CD4-positive, alpha-beta T cell treated with Interleukin-17A for 4 hours (primary cell): ENCODE measurements around the gene KCNC3.
"Not testable (repeated sequence)": the region's sequence is repeated elsewhere in the genome, so short reads cannot be mapped to it uniquely, and the experiment has no call there.

Experiments used
- DNase-seq: peaks from one replicate; pipeline ENCODE4 v3.0.0-alpha.2; 2020; ENCODE audit warnings: mixed read lengths

The KCNC3 gene

DNA sequence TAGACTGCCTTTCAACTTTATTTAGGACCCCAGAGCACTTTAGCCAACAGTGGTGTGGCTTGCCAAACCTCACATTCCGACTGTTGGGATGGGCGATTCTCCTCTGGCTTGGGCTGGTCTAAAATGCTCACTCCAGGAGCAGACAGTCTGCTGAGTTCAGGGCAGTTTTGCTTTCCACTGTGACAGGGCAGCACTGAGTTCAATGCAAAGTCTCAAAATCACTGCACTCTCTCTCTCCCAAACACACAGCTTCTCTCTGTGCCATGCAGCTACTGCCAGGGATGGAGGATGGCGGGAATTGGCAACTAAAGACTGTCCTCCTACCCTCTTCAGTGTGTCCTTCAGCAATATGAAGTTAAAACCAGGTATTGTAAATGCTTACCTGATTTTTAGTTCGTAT lies 23.1 kb upstream of the KCNC3 start:
- no peak for DNase-seq

DNA sequence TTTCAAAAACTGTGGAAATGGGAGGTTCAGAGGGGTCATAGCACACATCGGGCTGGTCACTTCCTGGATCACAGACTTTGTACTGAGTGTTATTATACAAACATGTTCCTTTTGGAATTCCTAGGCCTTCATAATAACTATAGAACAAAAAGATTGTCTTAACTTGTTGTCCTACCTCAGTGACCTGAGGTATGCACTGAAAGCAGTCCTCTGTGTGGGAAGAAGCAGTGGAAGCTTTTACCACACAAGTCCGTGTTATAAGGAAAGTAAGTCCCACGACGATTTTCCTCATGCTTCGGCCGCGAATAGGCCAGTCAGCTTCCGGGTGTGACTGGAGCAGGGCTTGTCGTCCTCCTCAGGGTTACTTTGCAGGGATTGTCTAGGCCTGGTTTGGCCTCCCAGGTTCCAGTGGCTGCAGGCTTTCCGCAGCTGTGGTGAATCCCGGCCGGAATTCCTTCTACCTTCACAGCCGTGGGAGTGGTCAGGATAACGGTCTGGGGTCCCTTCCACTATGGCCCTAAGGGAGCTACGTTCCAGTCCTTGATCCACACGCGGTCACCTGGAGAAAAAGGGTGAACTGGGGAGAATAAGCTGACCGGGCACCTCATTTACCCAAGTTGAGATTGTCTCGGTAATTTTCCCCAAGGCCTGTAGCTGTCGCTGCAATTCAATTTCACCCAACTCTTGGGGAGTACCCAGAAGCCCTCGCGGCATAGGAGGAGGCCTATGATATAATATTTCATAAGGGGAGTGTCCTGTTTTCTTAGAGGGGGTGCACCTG lies 20.3 kb upstream of the KCNC3 start:
- DNase-seq, result no peak

DNA sequence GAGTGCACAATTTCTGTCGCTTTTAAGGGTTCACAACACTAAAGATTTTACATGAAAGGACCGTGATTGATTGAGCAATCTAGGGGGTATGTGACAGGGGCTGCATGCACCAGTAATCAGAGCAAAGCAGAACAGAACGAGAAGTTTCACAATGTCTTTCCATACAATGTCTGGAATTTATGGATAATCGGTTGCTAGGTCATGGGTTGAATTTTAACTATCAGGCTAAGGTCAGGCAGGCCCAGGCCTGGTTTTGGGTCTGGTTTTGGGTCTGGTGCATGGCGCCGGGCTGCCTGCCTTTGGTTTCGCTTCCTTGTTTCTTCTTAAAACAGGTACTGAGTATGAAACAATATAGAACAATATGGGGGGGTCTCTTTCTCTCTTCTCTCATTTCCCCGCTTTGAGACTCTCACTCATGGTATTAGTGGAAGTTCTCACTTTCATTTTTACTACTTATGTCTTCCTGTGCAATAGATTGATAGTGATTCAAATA lies 18.0 kb upstream of the KCNC3 start:
- not testable (repeated sequence) for DNase-seq

DNA sequence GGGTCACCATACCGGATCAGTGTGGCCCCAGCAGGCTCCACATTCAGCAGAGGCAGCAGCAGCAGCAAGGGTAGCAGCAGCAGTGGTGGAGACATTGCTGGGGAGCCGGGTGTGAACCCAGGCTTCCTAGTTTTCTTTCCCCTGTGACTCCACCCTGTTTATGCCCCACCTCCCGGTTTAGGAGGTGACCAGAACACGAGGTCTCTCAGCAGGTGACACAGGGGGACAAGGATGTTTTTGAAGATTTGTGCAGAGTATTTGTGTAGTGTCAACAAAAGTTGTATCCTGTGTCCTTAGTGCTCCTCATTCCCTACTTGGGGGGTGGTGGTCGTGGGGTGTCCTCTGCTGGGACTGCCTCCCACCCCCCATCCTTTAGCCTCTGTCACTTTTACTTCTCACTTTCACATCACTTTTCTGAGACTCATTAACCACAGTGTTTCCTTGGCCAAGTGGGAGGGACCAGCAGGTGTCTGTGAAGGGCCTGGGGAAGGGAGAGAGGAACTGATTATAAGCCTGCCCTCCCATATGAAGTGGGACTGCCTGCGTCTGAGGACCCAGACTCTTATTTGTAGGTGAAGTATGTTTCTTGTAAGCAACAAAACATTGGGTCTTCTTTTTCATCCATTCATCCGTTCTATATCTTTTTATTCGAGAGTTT lies 15.6 kb upstream of the KCNC3 start:
- no peak for DNase-seq

DNA sequence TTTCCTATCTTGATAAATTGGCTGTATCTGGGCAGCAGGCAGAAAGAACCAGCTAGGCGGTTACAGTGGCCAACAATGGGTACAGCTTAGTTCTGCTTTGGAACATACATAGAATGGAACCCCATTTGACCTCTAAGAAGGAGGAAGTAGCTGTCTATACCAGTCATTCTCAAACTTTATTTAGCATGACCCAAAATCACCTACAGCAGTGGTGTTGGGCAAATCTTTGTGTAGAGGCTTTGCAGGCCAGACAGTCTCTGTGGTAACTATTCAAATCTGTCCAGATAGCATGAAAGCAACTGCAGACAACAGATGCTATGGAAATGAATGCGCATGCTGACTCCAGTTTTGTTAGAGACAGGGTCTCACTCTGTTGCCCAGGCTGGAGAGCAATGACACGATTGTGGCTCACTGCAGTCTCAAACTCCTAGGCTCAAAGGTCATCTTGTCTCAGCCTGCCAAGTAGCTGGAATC lies 12.0 kb upstream of the KCNC3 start:
- no peak for DNase-seq

DNA sequence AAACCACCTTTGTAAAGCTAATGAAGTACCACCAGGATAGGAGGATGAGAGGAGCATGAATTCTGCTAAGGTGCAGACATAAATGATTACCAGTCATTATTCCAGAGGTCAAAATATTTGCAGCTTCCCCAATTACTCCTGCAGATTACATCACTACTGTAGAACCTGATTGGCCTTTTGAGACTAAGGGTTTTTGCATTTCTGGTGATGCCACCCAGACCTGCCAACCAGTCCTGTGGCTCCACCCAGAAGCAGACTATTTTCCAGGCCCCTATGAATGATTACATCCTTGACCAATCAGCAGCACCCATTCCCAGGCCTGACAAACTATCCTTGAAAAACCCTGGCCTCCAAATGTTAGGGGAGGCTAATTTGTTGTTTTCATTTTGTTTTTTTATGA lies 11.2 kb upstream of the KCNC3 start:
- DNase-seq, result no peak

DNA sequence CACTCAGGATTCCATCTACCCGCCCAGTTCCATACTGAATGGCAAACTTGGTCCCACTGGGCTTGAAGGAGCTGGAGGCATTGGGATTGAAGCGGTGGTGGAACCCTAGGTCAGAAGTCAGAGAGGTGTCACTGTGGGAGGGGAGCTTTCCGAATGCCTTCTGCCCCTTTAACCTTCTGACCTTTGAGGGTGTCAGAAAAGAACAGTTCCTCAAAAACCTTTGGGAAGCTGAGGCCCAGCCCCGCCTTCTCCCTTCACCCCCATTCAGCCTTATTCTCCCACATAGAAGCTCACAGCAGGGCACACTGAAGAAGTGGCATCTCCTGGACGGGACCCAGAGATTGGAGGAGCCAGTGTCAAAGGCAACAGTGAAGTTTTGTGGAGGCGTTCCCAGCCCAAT lies 7.9 kb upstream of the KCNC3 start:
- not testable (repeated sequence) for DNase-seq

DNA sequence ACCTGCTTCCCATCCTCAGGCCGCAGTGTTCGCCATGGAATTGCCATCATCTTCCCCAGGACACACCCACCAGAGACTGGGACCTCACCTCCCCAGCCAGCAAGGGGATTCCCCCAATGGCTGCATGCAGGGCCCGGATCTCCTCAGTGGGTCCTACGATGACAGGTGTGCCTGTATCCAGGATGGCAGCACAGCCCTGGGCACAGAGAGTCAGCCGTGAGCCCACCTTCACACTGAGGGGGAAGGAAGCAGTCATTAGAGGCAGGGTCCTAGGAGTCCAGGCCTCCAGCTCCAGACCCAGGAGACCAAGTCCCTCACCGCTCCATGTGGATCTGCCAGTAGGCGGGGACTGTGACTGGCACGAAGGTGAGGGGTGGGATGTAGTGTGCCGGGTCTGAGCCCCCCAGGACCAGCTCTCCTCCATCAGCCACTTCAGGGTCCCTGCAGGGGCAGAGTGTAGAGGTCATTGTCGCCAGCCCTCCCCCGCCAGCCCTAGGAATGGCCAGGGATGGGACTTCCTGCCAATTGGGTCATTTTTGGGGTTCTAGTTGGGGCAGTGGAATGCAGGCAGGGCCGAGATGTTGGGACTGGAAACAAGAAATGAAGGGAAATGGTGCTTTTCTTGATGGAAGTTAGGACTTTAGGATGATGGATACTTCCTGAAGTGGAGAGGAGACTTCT lies 5.7 kb upstream of the KCNC3 start:
- DNase-seq, result no peak

DNA sequence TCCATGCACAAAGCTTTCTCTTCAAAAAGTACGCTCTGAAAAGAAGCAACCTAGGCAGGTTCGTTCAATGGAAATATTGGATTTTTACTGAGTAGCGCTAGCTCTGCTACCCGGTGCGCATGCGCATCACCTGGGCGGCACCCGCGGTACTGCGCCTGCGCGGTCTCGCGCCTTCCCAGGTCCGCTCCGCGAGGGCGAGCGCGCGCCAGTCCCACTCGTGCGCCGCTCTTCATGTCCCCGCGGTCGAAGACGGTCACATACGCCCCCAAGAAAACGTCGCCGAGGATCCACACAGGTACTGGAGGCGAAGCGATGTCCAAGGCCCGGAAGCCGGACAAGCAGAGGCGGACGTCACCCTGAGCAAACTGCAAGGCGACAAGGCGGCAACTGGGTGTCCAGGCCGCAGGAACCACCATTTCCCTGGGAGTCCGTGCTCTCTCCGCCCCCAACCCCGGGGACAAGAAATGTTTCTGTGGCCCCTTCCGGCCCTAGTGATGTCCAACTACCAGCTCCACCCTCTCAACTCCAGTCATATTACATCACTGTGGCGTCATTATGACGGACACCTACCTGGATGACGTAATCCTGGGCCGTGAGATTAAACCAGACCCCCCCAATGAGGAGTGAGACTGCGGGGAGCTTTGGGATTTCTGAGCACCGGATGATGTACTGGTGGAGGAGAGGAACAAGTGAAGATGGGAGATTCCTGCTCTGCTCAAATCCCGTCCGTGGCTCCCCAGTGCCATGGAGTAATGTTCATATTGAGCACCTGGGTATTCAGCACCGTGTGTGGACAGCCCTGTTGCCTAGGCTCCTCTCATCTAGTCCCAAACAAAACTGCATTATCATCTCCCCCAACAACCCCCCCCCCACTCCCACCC lies 4.8 kb upstream of the KCNC3 start:
- peak; percentile 86 for DNase-seq

DNA sequence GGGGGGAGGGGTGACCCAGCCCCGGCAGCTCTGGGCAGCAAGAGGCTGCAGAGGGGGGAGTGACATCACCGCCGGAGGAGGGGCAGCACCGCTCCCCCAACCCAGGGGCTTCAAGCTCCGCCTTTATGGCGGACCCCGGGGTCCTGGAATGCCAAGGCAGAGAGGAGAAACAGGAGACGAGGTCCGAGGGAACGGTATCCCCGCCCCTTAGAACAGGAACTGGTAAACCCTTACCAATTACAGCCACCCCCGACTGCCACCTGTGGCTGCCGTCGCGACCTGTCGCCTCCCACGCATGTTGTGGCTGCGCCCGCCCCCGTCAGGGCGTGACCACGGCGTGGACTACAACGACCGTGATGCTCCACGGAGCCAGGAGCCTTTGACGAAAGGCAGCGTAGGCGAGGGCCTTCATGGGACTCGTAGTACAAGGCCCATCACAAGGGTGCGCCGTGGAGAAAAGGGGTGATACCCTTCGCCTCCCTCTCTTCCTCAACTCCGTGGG lies 4.1 kb upstream of the KCNC3 start:
- DNase-seq, result peak; percentile 87

DNA sequence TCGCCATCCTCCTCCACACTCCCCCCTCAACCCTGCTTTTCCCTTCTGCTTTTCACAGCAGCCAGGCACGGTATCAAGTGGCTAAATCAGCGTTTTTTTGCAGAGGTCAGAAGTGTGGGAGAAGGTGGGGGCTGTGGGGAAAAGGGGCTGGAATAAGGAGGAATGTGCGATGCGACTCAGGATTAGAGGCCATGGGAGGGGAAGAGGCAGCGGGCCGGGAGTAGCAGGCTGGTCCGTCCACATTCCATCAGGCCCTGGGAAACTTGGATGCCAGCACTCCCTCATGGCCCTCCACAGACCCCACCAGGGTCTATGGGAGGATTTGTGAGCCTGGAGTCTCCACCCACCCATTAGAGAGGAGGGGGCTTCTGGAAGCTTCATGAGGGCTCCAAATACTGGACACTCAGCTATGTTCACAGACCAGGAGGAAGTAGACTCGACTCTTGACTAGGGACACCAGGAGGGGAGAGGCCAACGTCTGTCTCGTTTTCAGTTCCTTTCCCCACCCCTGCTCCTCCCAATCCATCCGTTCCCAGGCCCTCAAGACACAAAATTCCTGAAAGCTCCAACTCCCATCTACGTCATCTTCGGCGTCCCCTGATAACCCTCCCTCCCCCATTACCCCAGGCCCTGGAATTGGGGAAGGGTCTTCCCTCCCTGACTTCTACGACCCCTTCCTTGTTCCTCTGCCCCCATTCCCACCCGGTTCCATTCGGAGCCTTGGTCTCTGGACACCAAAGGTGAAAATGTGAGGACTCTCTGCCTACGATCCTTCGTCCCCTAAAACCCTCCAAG lies 3.3 kb upstream of the KCNC3 start:
- no peak for DNase-seq

DNA sequence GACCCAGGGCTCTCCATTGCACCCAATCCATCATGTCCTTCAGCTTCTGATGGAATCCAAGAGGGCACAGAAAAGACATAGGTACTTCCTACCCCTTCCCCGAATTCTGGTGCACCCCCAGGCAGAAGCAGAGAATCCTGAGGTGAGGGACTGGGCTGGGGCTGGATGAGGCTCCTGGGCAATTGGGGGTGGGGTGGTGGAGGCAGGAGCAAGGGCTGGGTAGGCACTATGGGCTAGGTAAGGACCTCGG lies 2.7 kb upstream of the KCNC3 start:
- no peak for DNase-seq

DNA sequence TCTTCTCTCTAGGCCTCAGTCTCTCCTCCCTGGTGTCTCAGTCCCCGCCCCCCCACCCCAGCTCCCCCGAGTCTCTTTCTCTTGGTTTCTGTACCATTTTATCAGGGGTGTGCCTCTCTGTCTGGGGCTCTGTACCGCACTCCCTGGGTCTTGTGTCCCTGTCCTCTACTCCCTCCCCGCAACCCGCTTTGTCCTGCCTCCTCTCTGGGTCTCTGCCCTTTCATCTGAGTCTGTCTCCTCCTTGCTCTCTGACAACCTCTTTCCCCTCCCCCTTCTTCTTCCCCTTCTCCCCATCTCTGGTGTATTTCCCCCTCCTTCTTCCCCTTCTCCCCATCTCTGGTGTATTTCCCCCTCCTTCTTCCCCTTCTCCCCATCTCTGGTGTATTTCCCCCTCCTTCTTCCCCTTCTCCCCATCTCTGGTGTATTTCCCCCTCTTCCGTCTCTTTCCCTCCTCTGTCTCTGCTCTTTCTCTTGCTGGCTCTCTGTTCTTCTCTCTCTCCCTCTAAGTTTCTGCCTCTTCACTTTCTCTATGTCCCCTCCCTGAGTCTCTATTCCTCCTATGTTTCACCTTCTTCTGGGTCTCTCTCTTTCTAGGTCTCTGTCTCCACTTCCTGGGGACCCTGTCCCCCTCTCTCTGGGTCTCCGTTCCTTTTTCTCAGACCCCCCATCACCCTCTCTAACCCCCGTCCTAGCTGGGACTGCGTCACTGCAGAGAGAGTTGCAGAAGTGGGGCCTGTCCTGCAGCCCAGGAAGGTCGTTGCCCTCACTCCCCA lies 2.2 kb upstream of the KCNC3 start:
- DNase-seq, result no peak

DNA sequence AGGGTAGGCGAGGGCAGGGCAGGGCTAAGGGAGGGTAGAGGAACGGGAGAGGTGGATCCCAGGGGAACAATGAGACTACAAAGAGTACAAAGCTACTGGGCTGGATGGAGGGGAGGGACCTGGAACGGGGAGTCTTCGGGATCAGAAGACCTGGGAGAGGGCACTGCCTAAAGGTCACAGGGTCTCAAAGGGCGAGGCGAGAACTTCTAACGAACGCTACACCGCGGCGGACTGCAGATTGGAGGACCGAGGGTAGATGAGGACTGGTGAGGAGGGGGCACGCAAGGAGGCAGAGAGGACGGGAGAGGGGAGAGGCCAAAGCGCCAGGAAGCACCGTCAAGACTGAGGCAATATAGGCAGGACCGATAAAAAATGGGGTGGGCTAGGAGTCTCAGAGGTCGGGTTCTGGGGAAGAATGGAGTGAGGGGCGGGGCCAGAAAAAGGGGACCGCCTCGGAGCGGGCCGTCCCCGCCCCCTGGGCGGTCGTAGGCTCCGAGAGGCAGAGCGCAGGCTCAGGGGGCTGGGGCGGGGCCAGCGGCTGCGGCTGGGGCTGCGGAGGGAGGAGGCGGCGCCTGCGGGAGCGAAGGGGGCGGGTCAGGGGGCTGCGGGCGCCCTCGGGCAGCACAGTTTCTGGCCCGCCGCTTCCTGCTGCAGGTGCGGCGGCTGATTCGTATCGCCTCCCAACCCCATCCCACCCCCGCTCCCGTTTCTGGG lies 1.3 kb upstream of the KCNC3 start:
- DNase-seq, result peak; percentile 76

DNA sequence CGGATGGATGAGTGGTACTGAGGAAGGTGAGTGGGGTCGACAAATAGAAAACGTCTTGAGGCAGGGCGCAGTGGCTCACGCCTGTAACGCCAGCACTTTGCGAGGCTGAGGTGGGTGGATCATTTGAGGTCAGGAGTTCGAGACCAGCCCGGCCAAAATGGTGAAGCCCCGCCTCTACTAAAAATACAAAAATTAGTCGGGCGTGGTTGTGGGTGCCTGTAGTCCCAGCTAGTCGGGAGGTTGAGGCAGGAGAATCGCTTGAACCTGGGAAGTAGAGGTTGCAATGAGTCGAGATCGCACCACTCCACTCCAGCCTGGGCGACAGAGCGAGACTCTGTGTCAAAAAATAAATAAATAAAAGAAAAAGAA lies 733 bp upstream of the KCNC3 start:
- DNase-seq, result not testable (repeated sequence)

DNA sequence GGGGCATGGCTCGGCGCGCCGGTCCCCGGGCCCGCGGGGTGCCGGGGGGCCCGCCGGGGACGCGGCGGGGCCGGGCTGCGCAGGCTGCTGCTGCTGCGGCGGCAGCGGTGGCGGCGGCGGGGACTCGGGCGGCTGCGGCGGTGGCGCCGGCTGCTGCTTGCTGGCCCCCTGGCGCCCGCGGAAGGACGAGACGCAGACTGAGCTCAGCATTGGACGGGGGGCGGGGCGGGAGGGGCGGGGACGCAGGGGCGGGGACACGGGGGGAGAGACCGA lies 368 bp downstream of the KCNC3 start:
- DNase-seq, result no peak

DNA sequence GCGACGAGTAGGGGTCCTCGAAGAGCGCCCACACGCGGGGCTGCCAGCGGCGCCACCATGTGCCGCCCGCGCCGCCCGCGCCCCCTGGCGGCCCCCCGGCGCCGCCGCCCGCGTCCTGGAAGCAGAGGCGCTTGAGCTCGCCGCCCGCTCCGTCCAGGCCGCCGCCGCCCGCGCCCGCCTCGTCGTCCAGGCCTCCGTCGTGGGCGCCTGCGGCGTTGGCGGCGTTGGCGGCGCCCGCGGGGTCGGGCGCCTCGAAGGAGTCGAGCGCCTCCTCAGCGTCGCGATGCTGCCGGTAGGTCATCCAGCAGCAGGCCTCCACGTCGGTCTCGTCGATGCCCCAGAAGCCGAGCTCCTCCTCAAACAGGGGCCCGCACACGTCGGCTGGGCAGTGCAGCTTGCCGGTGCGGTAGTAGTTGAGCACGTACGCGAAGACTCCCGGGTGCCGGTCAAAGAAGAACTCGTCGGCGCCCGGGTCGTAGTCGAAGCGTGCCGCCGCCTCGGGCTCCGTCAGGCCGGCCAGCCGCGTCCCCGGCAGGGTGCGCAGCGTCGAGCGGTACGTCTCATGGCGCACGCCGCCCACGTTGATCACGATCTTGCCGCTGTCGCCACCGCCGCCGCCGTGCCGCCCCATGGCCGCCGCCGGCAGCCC lies 829 bp downstream of the KCNC3 start:
- DNase-seq, result no peak

DNA sequence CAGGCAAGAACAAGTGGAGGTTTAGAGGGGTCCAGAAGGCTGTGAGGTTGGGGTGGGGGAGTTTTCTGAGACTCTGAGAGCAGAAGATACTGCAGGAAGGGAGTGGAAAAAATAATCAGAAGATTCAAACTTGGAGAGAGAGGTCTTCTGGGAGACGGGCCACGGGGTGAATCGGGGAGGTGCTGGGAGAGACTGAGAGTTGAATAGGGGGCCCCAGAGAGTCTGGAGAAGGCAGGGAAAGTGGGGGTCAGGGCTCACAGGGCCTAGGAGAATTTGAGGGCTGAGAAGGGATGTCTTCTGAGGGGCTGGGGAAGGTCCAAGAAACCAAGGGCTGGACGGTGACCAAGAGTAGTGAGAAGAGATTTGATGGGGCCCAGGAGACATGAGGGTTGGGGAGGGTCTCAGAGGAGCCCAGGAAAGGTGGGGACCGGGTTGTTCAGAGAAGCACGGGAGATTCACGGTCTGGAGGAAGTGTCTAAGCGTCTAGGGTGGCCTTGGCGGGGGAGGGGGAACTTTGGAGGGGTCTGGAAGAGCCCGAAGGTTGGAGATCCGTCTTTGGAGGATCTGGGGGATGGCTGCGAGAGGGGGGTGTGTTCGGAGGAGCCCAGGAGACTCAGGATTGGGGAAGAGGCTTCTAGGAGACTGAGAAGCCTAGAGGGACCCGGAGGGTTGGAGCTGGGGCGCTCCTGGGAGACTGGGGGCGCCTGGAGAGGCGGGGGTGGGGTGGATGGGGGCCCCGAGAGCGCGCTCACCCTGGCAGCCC lies 1.5 kb downstream of the KCNC3 start:
- DNase-seq, result no peak

DNA sequence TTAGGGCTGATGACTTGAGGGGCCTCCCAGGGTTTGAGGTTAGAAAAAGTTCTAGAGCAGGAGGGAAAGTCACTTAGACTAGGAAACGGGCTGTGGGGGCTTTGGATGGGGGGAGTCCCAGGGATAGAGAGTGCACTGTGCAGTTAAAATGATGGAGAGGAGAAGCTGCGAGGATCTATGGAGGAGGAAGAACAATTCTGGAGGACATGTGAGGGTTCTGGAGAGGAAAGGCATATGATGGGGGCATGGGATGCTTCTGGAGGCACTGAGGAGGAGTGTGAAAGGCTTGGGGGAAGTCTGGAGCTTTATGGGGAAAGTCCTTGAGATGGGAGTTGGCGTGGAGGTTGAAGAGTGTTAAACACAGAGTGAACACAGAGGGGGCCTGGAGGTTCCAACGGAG lies 2.2 kb downstream of the KCNC3 start:
- DNase-seq, result no peak
